CD14-positive monocyte (primary cell): ENCODE data around the gene EDIL3. TPM values are rescaled to one million over a fixed set of nuclear protein-coding genes. Genes with fewer than 3 reads are reported as not detected.
A peak's percentile ranks its signal among the peaks of the same experiment; 100 is the strongest.

Source experiments
- DNase-seq, 3 donors: peaks; one replicate each; pipeline ENCODE4 v3.0.0-alpha.2; 2011 to 2022
- H2AFZ ChIP-seq: 2 replicates; pipeline ENCODE4 v1.6.0; 2012; ENCODE audit warnings: mild to moderate bottlenecking, low read depth, low read length, inconsistent platforms; ENCODE audit not compliant: insufficient read depth, poor library complexity, severe bottlenecking
- H3K27ac ChIP-seq, 2 donors: 1 replicate in 1 of 2; 2 replicates in 1 of 2; pipeline ENCODE4 v1.5.1; 2012 to 2013; ENCODE audit warnings: low read length in 2 of 2, control low read depth in 1 of 2, inconsistent platforms in 1 of 2, low read depth in 1 of 2, mild to moderate bottlenecking in 1 of 2
- H3K27me3 ChIP-seq, 2 donors: one replicate each; pipeline versions ENCODE4 v1.6.0 to v1.6.1; 2011 to 2013; ENCODE audit warnings: low read length in 2 of 2; ENCODE audit not compliant: control insufficient read depth in 2 of 2, insufficient read depth in 2 of 2
- H3K36me3 ChIP-seq, 2 donors: replicated peaks in 1 of 2; 1 replicate in 1 of 2; 2 replicates in 1 of 2; pipeline versions ENCODE4 v1.5.1 to v1.6.1; 2012 to 2013; ENCODE audit warnings: low read length in 2 of 2, control low read depth in 1 of 2, inconsistent platforms in 1 of 2, mild to moderate bottlenecking in 1 of 2; ENCODE audit not compliant: insufficient read depth in 2 of 2, control insufficient read depth in 1 of 2
- H3K4me1 ChIP-seq, 2 donors: 1 replicate in 1 of 2; 2 replicates in 1 of 2; pipeline versions ENCODE4 v1.5.1 to v1.6.1; 2012 to 2013; ENCODE audit warnings: low read length in 2 of 2, control low read depth in 1 of 2, inconsistent platforms in 1 of 2, mild to moderate bottlenecking in 1 of 2, moderate library complexity in 1 of 2; ENCODE audit not compliant: insufficient read depth in 2 of 2, control insufficient read depth in 1 of 2
- H3K4me2 ChIP-seq: replicated peaks from 2 replicates; pipeline ENCODE3; 2012; ENCODE audit warnings: low read length, moderate library complexity, mild to moderate bottlenecking; ENCODE audit not compliant: poor library complexity, severe bottlenecking; ENCODE audit errors: extremely low read depth
- H3K4me3 ChIP-seq, 3 experiments: fragments of 200-600 bp in 1 of 3; sonication (generic) in 1 of 3; replicated peaks in 1 of 3; 1 replicate in 2 of 3; 2 replicates in 1 of 3; pipeline ENCODE4 v1.5.1; 2011 to 2013; ENCODE audit warnings: low read length in 3 of 3, mild to moderate bottlenecking in 3 of 3, control low read depth in 2 of 3, low read depth in 2 of 3, inconsistent platforms in 1 of 3, moderate library complexity in 1 of 3
- H3K79me2 ChIP-seq: 2 replicates; pipeline ENCODE4 v1.6.0; 2012; ENCODE audit warnings: mild to moderate bottlenecking, control low read depth, inconsistent platforms, low read length, moderate library complexity; ENCODE audit not compliant: insufficient read depth
- H3K9ac ChIP-seq: 2 replicates; pipeline ENCODE4 v1.6.0; 2017; ENCODE audit warnings: low read length, mild to moderate bottlenecking; ENCODE audit not compliant: insufficient read depth, poor library complexity, severe bottlenecking
- H3K9me3 ChIP-seq, 2 donors: replicated peaks in 1 of 2; 1 replicate in 1 of 2; 2 replicates in 1 of 2; pipeline versions ENCODE4 v1.5.1 to v1.6.1; 2012 to 2013; ENCODE audit warnings: low read length in 2 of 2, control low read depth in 1 of 2; ENCODE audit not compliant: control insufficient read depth in 1 of 2, insufficient read depth in 1 of 2
- H4K20me1 ChIP-seq: 2 replicates; pipeline ENCODE4 v1.6.0; 2012; ENCODE audit warnings: mild to moderate bottlenecking, low read length, control low read depth, moderate library complexity; ENCODE audit not compliant: insufficient read depth
- H3K27ac Mint-ChIP-seq, 7 donors: one replicate each; pipeline ENCODE4 v1.8.0; 2020; ENCODE audit warnings: mild to moderate bottlenecking in 7 of 7, mixed read lengths in 7 of 7, moderate library complexity in 6 of 7, inconsistent platforms in 2 of 7
- H3K27me3 Mint-ChIP-seq, 3 donors: one replicate each; pipeline ENCODE4 v1.8.0; 2021 to 2022; ENCODE audit warnings: low read depth in 3 of 3, mild to moderate bottlenecking in 3 of 3, mixed read lengths in 3 of 3, moderate library complexity in 3 of 3, inconsistent platforms in 1 of 3
- H3K36me3 Mint-ChIP-seq, 2 donors: one replicate each; pipeline ENCODE4 v1.8.0; 2020; ENCODE audit warnings: mixed read lengths in 2 of 2, inconsistent platforms in 1 of 2, mild to moderate bottlenecking in 1 of 2
- H3K4me1 Mint-ChIP-seq: one replicate; pipeline ENCODE4 v1.8.0; 2020; ENCODE audit warnings: mild to moderate bottlenecking, mixed read lengths
- H3K4me3 Mint-ChIP-seq, 2 donors: one replicate each; pipeline ENCODE4 v1.8.0; 2020; ENCODE audit warnings: mild to moderate bottlenecking in 2 of 2, mixed read lengths in 2 of 2, moderate library complexity in 1 of 2
- H3K9me3 Mint-ChIP-seq, 7 donors: one replicate each; pipeline ENCODE4 v1.8.0; 2020 to 2022; ENCODE audit warnings: mixed read lengths in 7 of 7, mild to moderate bottlenecking in 6 of 7, moderate library complexity in 6 of 7, inconsistent platforms in 2 of 7
- WGBS: methylation state at CpG from one replicate; pipeline ENCODE4 v1.1.5; 2013; ENCODE audit warnings: missing lambda C conversion rate; ENCODE audit not compliant: insufficient coverage; 5-methylcytosine and 5-hydroxymethylcytosine counted together
- intact Hi-C, 2 donors: fragments of 100-400 bp; cut with micrococcal nuclease; formaldehyde crosslinking; loops; one replicate each; pipeline versions ENCODE4 v1.15.0 to v1.15.1; 2023
- polyA plus RNA-seq, 3 donors: library from polyadenylated mRNA; depleted of rRNA in 1 of 3; unstranded in 2 of 3; stranded (reverse) in 1 of 3; fragments of 300-500 nt in 2 of 3; fragments of >200 nt in 1 of 3; fragmentation: Illumina TruSeq in 2 of 3; gene quantifications; 1 replicate in 2 of 3; 2 replicates in 1 of 3; pipeline ENCODE4 v1.2.3, GENCODE V29; 2012 to 2021
- TF ChIP-seq, protein P1 (sequence below): fragments of 200-600 bp; IDR thresholded peaks from one replicate; pipeline ENCODE4 v1.8.0; 2022; ENCODE audit warnings: antibody characterized with exemption, mild to moderate bottlenecking

EDIL3 gene
- polyA plus RNA-seq, 3 donors: 0.09 TPM; not detected in 2

DNA sequence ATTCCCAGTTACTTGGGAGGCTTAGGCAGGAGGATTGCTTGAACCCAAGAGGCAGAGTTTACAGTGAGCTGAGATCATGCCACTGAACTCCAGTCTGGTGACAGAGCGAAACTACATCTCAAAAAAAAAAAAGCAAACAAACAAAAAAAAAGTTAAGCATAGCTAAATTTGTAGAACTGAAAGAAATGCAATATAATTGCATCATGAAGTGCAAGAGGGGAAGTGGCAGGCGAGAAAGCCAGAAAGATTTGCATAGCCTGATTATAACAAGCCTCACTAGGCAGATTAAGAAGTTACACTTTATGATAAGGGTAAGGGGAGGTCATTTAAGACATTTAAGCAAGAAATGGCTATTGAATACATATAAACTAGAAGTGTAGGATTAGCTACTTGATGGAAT is 187.1 kb downstream of the EDIL3 start:
- Histone ChIP-seq H3K27me3 (peaks cover 2 to 3% of the 10 kb centered on the region in 2 donors), H3K4me3 (peak overlapping the region in 1 of 3 experiments; percentile 15), H4K20me1 (no peaks in the 10 kb centered on the region), H3K9me3 (no peaks in the 10 kb centered on the region), H3K9ac (no peak overlapping the region), H3K27ac (peak overlapping the region; percentile 53 to 58), H3K4me2 (peak overlapping the region; percentile 31), H3K4me1 (peaks cover 19 to 21% of the 10 kb centered on the region in 2 donors), H2AFZ (peak overlapping the region; percentile 19), H3K36me3 (no peaks in the 10 kb centered on the region), H3K79me2 (no peaks in the 10 kb centered on the region)
- Mint-ChIP-seq H3K36me3 (no peaks in the 10 kb centered on the region), H3K9me3 (peaks cover 0 to 4% (median 0%) of the 10 kb centered on the region in 7 donors), H3K4me1 (peaks cover 17% of the 10 kb centered on the region), H3K27ac (peak overlapping the region in 5 of 7 donors; percentile 24 to 88 (median 80)), H3K4me3 (peak overlapping the region in 1 of 2 donors; percentile 44), H3K27me3 (peaks cover 0 to 6% (median under 1%) of the 10 kb centered on the region in 3 donors)
- no CpG with 5 or more reads among the region's 2 CpGs for WGBS
- intact Hi-C loops: no loop called here
- TF ChIP-seq, protein P1, sequence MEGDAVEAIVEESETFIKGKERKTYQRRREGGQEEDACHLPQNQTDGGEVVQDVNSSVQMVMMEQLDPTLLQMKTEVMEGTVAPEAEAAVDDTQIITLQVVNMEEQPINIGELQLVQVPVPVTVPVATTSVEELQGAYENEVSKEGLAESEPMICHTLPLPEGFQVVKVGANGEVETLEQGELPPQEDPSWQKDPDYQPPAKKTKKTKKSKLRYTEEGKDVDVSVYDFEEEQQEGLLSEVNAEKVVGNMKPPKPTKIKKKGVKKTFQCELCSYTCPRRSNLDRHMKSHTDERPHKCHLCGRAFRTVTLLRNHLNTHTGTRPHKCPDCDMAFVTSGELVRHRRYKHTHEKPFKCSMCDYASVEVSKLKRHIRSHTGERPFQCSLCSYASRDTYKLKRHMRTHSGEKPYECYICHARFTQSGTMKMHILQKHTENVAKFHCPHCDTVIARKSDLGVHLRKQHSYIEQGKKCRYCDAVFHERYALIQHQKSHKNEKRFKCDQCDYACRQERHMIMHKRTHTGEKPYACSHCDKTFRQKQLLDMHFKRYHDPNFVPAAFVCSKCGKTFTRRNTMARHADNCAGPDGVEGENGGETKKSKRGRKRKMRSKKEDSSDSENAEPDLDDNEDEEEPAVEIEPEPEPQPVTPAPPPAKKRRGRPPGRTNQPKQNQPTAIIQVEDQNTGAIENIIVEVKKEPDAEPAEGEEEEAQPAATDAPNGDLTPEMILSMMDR: no peak
- DNase-seq: peak in 1 of 3 donors; percentile 34

DNA sequence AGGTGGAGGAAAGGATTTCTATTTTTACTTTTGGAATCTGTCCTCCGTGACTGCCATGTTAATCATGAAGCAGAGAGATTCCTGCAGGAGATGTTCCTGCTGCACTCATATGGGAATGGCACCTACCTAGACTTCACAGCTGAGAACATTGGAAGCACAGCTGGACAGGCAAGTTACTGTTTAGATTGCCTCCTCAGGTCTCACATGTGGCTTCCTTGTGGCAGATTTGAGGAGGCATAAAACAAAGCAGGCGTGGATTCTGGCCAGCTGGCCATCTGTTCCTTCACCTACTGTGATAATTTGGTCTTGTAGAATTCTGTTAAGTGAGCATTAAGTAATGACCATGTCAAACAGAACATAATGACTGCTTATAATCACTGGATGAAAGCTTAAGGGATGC is 193.4 kb downstream of the EDIL3 start:
- Mint-ChIP-seq H3K9me3 (no peaks in the 10 kb centered on the region), H3K4me1 (no peaks in the 10 kb centered on the region), H3K27ac (no peak overlapping the region), H3K27me3 (peaks cover 0 to 3% (median 0%) of the 10 kb centered on the region in 3 donors), H3K36me3 (no peaks in the 10 kb centered on the region), H3K4me3 (no peak overlapping the region)
- Histone ChIP-seq H3K9me3 (no peaks in the 10 kb centered on the region), H4K20me1 (no peaks in the 10 kb centered on the region), H3K4me1 (peaks cover 0 to 3% of the 10 kb centered on the region in 2 donors), H3K4me2 (no peak overlapping the region), H3K27ac (no peak overlapping the region), H3K79me2 (no peaks in the 10 kb centered on the region), H3K36me3 (no peaks in the 10 kb centered on the region), H2AFZ (no peak overlapping the region), H3K27me3 (peaks cover 0 to 2% of the 10 kb centered on the region in 2 donors), H3K4me3 (no peak overlapping the region), H3K9ac (no peak overlapping the region)
- intact Hi-C loops: no loop called here
- TF ChIP-seq, protein P1: no peak
- 100% methylated on average over 1 of the region's 2 CpGs for WGBS
- DNase-seq: no peak
